ENCODE measurements around the gene GALK2. TPM values are rescaled to one million over a fixed set of nuclear protein-coding genes. Genes with fewer than 3 reads are reported as not detected.
A peak's percentile ranks its signal among the peaks of the same experiment; 100 is the strongest.

The GALK2 gene
- total RNA-seq, 3 donors from 2014 or later (not counting 1 experiment from before 2014, with no cell fraction given) = 19.1 to 24.3 (median 23.6) TPM

GRCh38 chr15:49212897-49213296 lies 42.9 kb downstream of the GALK2 start:
- no peak overlapping the region for H3K4me3 Mint-ChIP-seq
- whole genome bisulfite sequencing (ENCODE audit: insufficient coverage) = no CpG with 5 or more reads among the region's 1 CpG
- intact Hi-C loops (cut with micrococcal nuclease) = no loop called here

GRCh38 chr15:49215768-49216739 lies 46.0 kb downstream of the GALK2 start:
- Histone ChIP-seq H3K27ac (ENCODE audit: low read length) (no peak overlapping the region), H3K9me3 (ENCODE audit: control insufficient read depth, insufficient read depth, low read length) (peaks cover 2% of the 10 kb centered on the region), H3K4me1 (ENCODE audit: control insufficient read depth, insufficient read depth, low read length) (peaks cover 8% of the 10 kb centered on the region), H3K27me3 (ENCODE audit: control insufficient read depth, insufficient read depth, low read length) (no peaks in the 10 kb centered on the region), H3K36me3 (ENCODE audit: control insufficient read depth, insufficient read depth, low read length) (no peaks in the 10 kb centered on the region), H3K4me3 (ENCODE audit: low read length) (no peak overlapping the region)
- peak; percentile 88 to 99 (median 98) for ATAC-seq
- Mint-ChIP-seq H3K9me3 (peaks cover 6 to 7% of the 10 kb centered on the region in 2 donors), H3K27me3 (ENCODE audit: low read depth in 2 of 2) (no peaks in the 10 kb centered on the region), H3K4me3 (no peak overlapping the region), H3K4me1 (peaks cover 36 to 39% of the 10 kb centered on the region in 2 donors), H3K27ac (peak overlapping the region; percentile 6 to 68), H3K36me3 (peaks cover 14% of the 10 kb centered on the region)
- intact Hi-C loops (cut with micrococcal nuclease) = loop anchor here (5.0 kb wide), 1 partner anchor 211 kb away; no protein-coding TSS in a partner anchor
- DNase-seq = peak; percentile 4 to 24
- 64% methylated on average over 7 of the region's 7 CpGs for WGBS (ENCODE audit: insufficient coverage)
- no peak for TF ChIP-seq CTCF (IDR thresholded peaks at IDR 0.05)

More at GRCh38 chr15:49212897-49213296, 42.9 kb downstream of the GALK2 start:
- Histone ChIP-seq H3K4me1 (ENCODE audit: control insufficient read depth, insufficient read depth, low read length) (peaks cover 8% of the 10 kb centered on the region), H3K9me3 (ENCODE audit: control insufficient read depth, insufficient read depth, low read length) (peaks cover 11% of the 10 kb centered on the region), H3K36me3 (ENCODE audit: control insufficient read depth, insufficient read depth, low read length) (no peaks in the 10 kb centered on the region), H3K27me3 (ENCODE audit: control insufficient read depth, insufficient read depth, low read length) (no peaks in the 10 kb centered on the region), H3K4me3 (ENCODE audit: low read length) (no peak overlapping the region), H3K27ac (ENCODE audit: low read length) (no peak overlapping the region)
- Mint-ChIP-seq H3K36me3 (peaks cover 41% of the 10 kb centered on the region), H3K27me3 (ENCODE audit: low read depth in 2 of 2) (no peaks in the 10 kb centered on the region), H3K4me1 (peaks cover 32 to 53% of the 10 kb centered on the region in 2 donors), H3K27ac (no peak overlapping the region), H3K9me3 (peaks cover 16 to 29% of the 10 kb centered on the region in 2 donors)
- DNase-seq (no peak), ATAC-seq (no peak)
- no peak for TF ChIP-seq CTCF (IDR thresholded peaks at IDR 0.05)

DNA sequence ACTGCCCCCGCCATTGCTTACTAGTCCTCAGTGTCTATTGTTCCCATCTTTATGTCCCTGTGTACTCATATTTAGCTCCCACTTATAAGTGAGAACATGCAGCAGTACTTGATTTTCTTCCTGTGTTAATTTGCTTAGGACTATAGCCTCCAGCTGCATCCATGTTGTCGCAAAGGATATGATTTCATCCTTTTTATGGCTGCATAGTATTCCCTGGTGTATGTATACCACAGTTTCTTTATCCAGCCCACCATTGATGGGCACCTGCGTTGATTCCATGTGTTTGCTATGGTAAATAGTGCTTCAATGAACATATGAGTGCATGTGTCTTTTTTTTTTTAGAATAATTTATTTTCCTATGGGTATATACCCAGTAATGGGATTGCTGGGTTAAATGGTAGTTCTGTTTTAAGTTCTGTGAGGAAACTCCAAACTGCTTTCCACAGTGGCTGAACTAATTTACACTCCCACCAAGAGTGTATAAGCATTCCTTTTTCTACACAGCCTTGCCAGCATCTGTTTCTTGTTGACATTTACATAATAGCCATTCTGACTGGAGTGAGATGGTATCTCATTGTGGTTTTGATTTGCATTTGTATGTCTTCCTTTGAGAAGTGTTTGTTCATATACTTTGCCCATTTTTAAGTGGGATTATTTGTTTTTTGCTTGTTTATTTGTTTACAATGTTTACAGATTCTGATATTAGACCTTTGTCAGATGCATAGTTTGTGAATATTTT lies 53.7 kb downstream of the GALK2 start:
- H3K36me3 Mint-ChIP-seq = peaks cover 6% of the 10 kb centered on the region
- H3K27ac Mint-ChIP-seq = no peak overlapping the region

More for the DNA sequence above, 53.7 kb downstream of the GALK2 start:
- Mint-ChIP-seq H3K4me1 (peaks cover 32 to 33% of the 10 kb centered on the region in 2 donors), H3K9me3 (peaks cover 0 to 4% of the 10 kb centered on the region in 2 donors), H3K27me3 (ENCODE audit: low read depth in 2 of 2) (no peaks in the 10 kb centered on the region), H3K4me3 (no peak overlapping the region)
- DNase-seq = no peak
- H3K4me3 ChIP-seq (ENCODE audit: low read length) = no peak overlapping the region
- no peak for TF ChIP-seq CTCF (IDR thresholded peaks at IDR 0.05)
- ATAC-seq = no peak
- intact Hi-C loops (cut with micrococcal nuclease) = no loop called here
- peaks cover 2% of the 10 kb centered on the region for H3K9me3 ChIP-seq (ENCODE audit: control insufficient read depth, insufficient read depth, low read length)
- H3K27ac ChIP-seq (ENCODE audit: low read length) = no peak overlapping the region
- H3K36me3 ChIP-seq (ENCODE audit: control insufficient read depth, insufficient read depth, low read length) = no peaks in the 10 kb centered on the region
- 86% methylated on average over 2 of the region's 3 CpGs for WGBS (ENCODE audit: insufficient coverage)
- H3K27me3 ChIP-seq (ENCODE audit: control insufficient read depth, insufficient read depth, low read length) = no peaks in the 10 kb centered on the region
- no peaks in the 10 kb centered on the region for H3K4me1 ChIP-seq (ENCODE audit: control insufficient read depth, insufficient read depth, low read length)

All from natural killer cell (primary cell).